SKM-1 (cell line): ENCODE data around the gene LOC101059915.
"Not testable (repeated sequence)": the region's sequence is repeated elsewhere in the genome, so short reads cannot be mapped to it uniquely, and the experiment has no call there.

Experiments
- DNase-seq: peaks from one replicate; lab custom pipeline; 2025; ENCODE audit not compliant: unreplicated experiment; lab: John Stamatoyannopoulos, UW

The LOC101059915 gene

GRCh38 chrX:71638409-71638808, 28.9 kb upstream of the LOC101059915 start:
- no peak for DNase-seq

GRCh38 chrX:71640002-71640401, 27.3 kb upstream of the LOC101059915 start:
- DNase-seq = no peak

- DNase-seq = not testable (repeated sequence)
Observed at GRCh38 chrX:71644406-71644805, 22.9 kb upstream of the LOC101059915 start.

- no peak for DNase-seq
Observed at GRCh38 chrX:71650333-71650969, 16.9 kb upstream of the LOC101059915 start.

- peak; percentile 1 for DNase-seq
Observed at GRCh38 chrX:71652405-71652804, 14.9 kb upstream of the LOC101059915 start.

- DNase-seq = no peak
Observed at GRCh38 chrX:71653344-71653743, 14.0 kb upstream of the LOC101059915 start.

GRCh38 chrX:71657267-71657666, 10.1 kb upstream of the LOC101059915 start:
- no peak for DNase-seq

- DNase-seq = no peak
Observed at GRCh38 chrX:71659342-71659741, 8.0 kb upstream of the LOC101059915 start.

- DNase-seq = no peak
Observed at GRCh38 chrX:71659959-71660358, 7.4 kb upstream of the LOC101059915 start.

GRCh38 chrX:71660562-71661416, 6.6 kb upstream of the LOC101059915 start:
- no peak for DNase-seq

GRCh38 chrX:71661919-71662318, 5.4 kb upstream of the LOC101059915 start:
- no peak for DNase-seq

GRCh38 chrX:71662654-71663053, 4.7 kb upstream of the LOC101059915 start:
- not testable (repeated sequence) for DNase-seq

GRCh38 chrX:71663238-71663637, 4.1 kb upstream of the LOC101059915 start:
- DNase-seq = not testable (repeated sequence)

GRCh38 chrX:71664202-71664601, 3.1 kb upstream of the LOC101059915 start:
- DNase-seq = not testable (repeated sequence)

- no peak for DNase-seq
Observed at GRCh38 chrX:71664889-71665491, 2.4 kb upstream of the LOC101059915 start.

- no peak for DNase-seq
Observed at GRCh38 chrX:71665747-71666146, 1.6 kb upstream of the LOC101059915 start.

- no peak for DNase-seq
Observed at GRCh38 chrX:71666240-71667223, 814 bp upstream of the LOC101059915 start.

GRCh38 chrX:71668248-71668595, 876 bp downstream of the LOC101059915 start:
- DNase-seq = no peak

- no peak for DNase-seq
Observed at GRCh38 chrX:71669492-71669891, 2.1 kb downstream of the LOC101059915 start.

GRCh38 chrX:71669947-71670346, 2.6 kb downstream of the LOC101059915 start:
- not testable (repeated sequence) for DNase-seq
